22Rv1 (cell line): ENCODE measurements around the gene DNAH9.

ENCODE experiments used
- CTCF ChIP-seq: fragments of 450-650 bp; IDR thresholded peaks from 2 replicates; pipeline ENCODE4 v1.5.1; 2017; ENCODE audit warnings: mild to moderate bottlenecking
- ZFX ChIP-seq: fragments of 450-650 bp; IDR thresholded peaks from 2 replicates; pipeline ENCODE4 v1.6.1; 2017; ENCODE audit warnings: antibody characterized with exemption, borderline replicate concordance

GRCh38 chr17:11739848-11740247, 141.6 kb downstream of the DNAH9 start:
- no peak for TF ChIP-seq CTCF
- TF ChIP-seq ZFX, result no peak
